Measurements from ENCODE around the gene SH3GL3. TPM values are rescaled to one million over a fixed set of nuclear protein-coding genes. Genes with fewer than 3 reads are reported as not detected.

Gene SH3GL3
- total RNA-seq, 1 donor from 2014 or later, result 2.8 TPM

DNA sequence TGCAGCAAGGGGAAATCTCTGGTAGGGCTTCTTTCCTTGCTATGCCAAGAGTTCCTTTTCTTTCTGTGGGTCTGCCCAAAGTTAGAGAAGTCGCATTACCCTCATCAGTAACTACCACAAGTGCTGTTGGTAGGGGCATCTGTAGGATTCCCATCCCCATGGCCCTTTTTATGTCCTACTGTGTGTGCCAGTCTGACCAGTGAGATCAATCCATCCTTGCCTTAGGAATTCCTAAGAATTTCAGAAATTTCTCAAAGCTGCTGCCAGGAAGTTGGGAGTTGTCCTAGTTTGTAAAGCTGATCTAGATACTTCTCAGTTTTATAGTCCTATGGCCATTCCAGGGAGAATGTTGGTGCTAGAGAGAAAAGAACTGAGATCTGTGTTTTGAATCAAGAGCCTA lies 36.5 kb downstream of the SH3GL3 start:
- no peak overlapping the region for H3K4me3 Mint-ChIP-seq (ENCODE audit: unreplicated experiment)
- no peak for DNase-seq
- no peaks in the 10 kb centered on the region for H3K36me3 Mint-ChIP-seq (ENCODE audit: unreplicated experiment)
- no peak for TF ChIP-seq CTCF (IDR thresholded peaks at IDR 0.05; ENCODE audit: partially characterized antibody, unreplicated experiment)
- no peak overlapping the region for H3K27ac Mint-ChIP-seq (ENCODE audit: unreplicated experiment)
- no peaks in the 10 kb centered on the region for H3K4me1 Mint-ChIP-seq (ENCODE audit: low read depth, unreplicated experiment)
- no peaks in the 10 kb centered on the region for H3K27me3 Mint-ChIP-seq (ENCODE audit: unreplicated experiment)
- no peaks in the 10 kb centered on the region for H3K9me3 Mint-ChIP-seq (ENCODE audit: unreplicated experiment)

DNA sequence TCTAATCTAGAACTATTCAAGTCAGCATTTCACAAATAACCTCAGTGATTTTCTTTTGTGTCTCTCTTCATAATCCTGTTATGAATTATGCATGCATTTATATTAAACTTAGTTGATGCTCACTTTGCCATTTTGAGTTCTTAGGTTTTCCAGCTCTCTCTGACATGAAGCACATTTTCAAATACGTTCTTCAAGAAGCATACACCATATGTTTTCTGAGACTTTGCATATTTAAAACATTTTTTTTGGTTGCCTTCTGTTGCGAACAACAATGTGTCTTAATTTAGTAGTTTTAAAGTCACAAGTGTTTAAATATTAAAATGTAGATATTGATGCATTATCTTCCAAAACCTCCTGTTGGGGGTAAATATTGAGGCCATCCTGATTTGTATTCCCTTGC lies 37.5 kb downstream of the SH3GL3 start:
- Mint-ChIP-seq H3K9me3 (ENCODE audit: unreplicated experiment) (no peaks in the 10 kb centered on the region), H3K27ac (ENCODE audit: unreplicated experiment) (no peak overlapping the region), H3K4me1 (ENCODE audit: low read depth, unreplicated experiment) (no peaks in the 10 kb centered on the region), H3K4me3 (ENCODE audit: unreplicated experiment) (no peak overlapping the region), H3K27me3 (ENCODE audit: unreplicated experiment) (peaks cover 2% of the 10 kb centered on the region), H3K36me3 (ENCODE audit: unreplicated experiment) (no peaks in the 10 kb centered on the region)
- no peak for TF ChIP-seq CTCF (IDR thresholded peaks at IDR 0.05; ENCODE audit: partially characterized antibody, unreplicated experiment)
- DNase-seq, result no peak

- H3K9me3 Mint-ChIP-seq (ENCODE audit: unreplicated experiment), result no peaks in the 10 kb centered on the region
- H3K27ac Mint-ChIP-seq (ENCODE audit: unreplicated experiment), result no peak overlapping the region
- H3K4me1 Mint-ChIP-seq (ENCODE audit: low read depth, unreplicated experiment), result no peaks in the 10 kb centered on the region
- H3K4me3 Mint-ChIP-seq (ENCODE audit: unreplicated experiment), result no peak overlapping the region
- peaks cover 2% of the 10 kb centered on the region for H3K27me3 Mint-ChIP-seq (ENCODE audit: unreplicated experiment)
- TF ChIP-seq CTCF (IDR thresholded peaks at IDR 0.05; ENCODE audit: partially characterized antibody, unreplicated experiment), result no peak
- no peak for DNase-seq
- no peaks in the 10 kb centered on the region for H3K36me3 Mint-ChIP-seq (ENCODE audit: unreplicated experiment)
Measured at GRCh38 chr15:83486363-83486762, 39.2 kb downstream of the SH3GL3 start.

- no peaks in the 10 kb centered on the region for H3K9me3 Mint-ChIP-seq (ENCODE audit: unreplicated experiment)
- DNase-seq, result no peak
- no peaks in the 10 kb centered on the region for H3K4me1 Mint-ChIP-seq (ENCODE audit: low read depth, unreplicated experiment)
- TF ChIP-seq CTCF (IDR thresholded peaks at IDR 0.05; ENCODE audit: partially characterized antibody, unreplicated experiment), result no peak
- H3K27me3 Mint-ChIP-seq (ENCODE audit: unreplicated experiment), result peaks cover 2% of the 10 kb centered on the region
- no peak overlapping the region for H3K27ac Mint-ChIP-seq (ENCODE audit: unreplicated experiment)
- H3K4me3 Mint-ChIP-seq (ENCODE audit: unreplicated experiment), result no peak overlapping the region
- H3K36me3 Mint-ChIP-seq (ENCODE audit: unreplicated experiment), result no peaks in the 10 kb centered on the region
Measured at GRCh38 chr15:83487519-83487918, 40.4 kb downstream of the SH3GL3 start.

- Mint-ChIP-seq H3K36me3 (ENCODE audit: unreplicated experiment) (no peaks in the 10 kb centered on the region), H3K27ac (ENCODE audit: unreplicated experiment) (no peak overlapping the region), H3K9me3 (ENCODE audit: unreplicated experiment) (peaks cover 2% of the 10 kb centered on the region), H3K4me1 (ENCODE audit: low read depth, unreplicated experiment) (no peaks in the 10 kb centered on the region), H3K4me3 (ENCODE audit: unreplicated experiment) (no peak overlapping the region), H3K27me3 (ENCODE audit: unreplicated experiment) (peaks cover 2% of the 10 kb centered on the region)
- DNase-seq, result no peak
- no peak for TF ChIP-seq CTCF (IDR thresholded peaks at IDR 0.05; ENCODE audit: partially characterized antibody, unreplicated experiment)
Measured at GRCh38 chr15:83489690-83490089, 42.5 kb downstream of the SH3GL3 start.

All from glutamatergic neuron (in vitro differentiated cells).